CD14-positive monocyte (primary cell): ENCODE measurements around the gene MYBPHL. TPM values are rescaled to one million over a fixed set of nuclear protein-coding genes. Genes with fewer than 3 reads are reported as not detected.
A peak's percentile ranks its signal among the peaks of the same experiment; 100 is the strongest.

Source experiments
- DNase-seq, 3 donors: peaks; one replicate each; pipeline ENCODE4 v3.0.0-alpha.2; 2011 to 2022
- H2AFZ ChIP-seq: 2 replicates; pipeline ENCODE4 v1.6.0; 2012; ENCODE audit warnings: mild to moderate bottlenecking, low read depth, low read length, inconsistent platforms; ENCODE audit not compliant: insufficient read depth, poor library complexity, severe bottlenecking
- H3K27ac ChIP-seq, 2 donors: 1 replicate in 1 of 2; 2 replicates in 1 of 2; pipeline ENCODE4 v1.5.1; 2012 to 2013; ENCODE audit warnings: low read length in 2 of 2, control low read depth in 1 of 2, inconsistent platforms in 1 of 2, low read depth in 1 of 2, mild to moderate bottlenecking in 1 of 2
- H3K27me3 ChIP-seq, 2 donors: one replicate each; pipeline versions ENCODE4 v1.6.0 to v1.6.1; 2011 to 2013; ENCODE audit warnings: low read length in 2 of 2; ENCODE audit not compliant: control insufficient read depth in 2 of 2, insufficient read depth in 2 of 2
- H3K36me3 ChIP-seq, 2 donors: replicated peaks in 1 of 2; 1 replicate in 1 of 2; 2 replicates in 1 of 2; pipeline versions ENCODE4 v1.5.1 to v1.6.1; 2012 to 2013; ENCODE audit warnings: low read length in 2 of 2, control low read depth in 1 of 2, inconsistent platforms in 1 of 2, mild to moderate bottlenecking in 1 of 2; ENCODE audit not compliant: insufficient read depth in 2 of 2, control insufficient read depth in 1 of 2
- H3K4me1 ChIP-seq, 2 donors: 1 replicate in 1 of 2; 2 replicates in 1 of 2; pipeline versions ENCODE4 v1.5.1 to v1.6.1; 2012 to 2013; ENCODE audit warnings: low read length in 2 of 2, control low read depth in 1 of 2, inconsistent platforms in 1 of 2, mild to moderate bottlenecking in 1 of 2, moderate library complexity in 1 of 2; ENCODE audit not compliant: insufficient read depth in 2 of 2, control insufficient read depth in 1 of 2
- H3K4me2 ChIP-seq: replicated peaks from 2 replicates; pipeline ENCODE3; 2012; ENCODE audit warnings: low read length, moderate library complexity, mild to moderate bottlenecking; ENCODE audit not compliant: poor library complexity, severe bottlenecking; ENCODE audit errors: extremely low read depth
- H3K4me3 ChIP-seq, 3 experiments: fragments of 200-600 bp in 1 of 3; sonication (generic) in 1 of 3; replicated peaks in 1 of 3; 1 replicate in 2 of 3; 2 replicates in 1 of 3; pipeline ENCODE4 v1.5.1; 2011 to 2013; ENCODE audit warnings: low read length in 3 of 3, mild to moderate bottlenecking in 3 of 3, control low read depth in 2 of 3, low read depth in 2 of 3, inconsistent platforms in 1 of 3, moderate library complexity in 1 of 3
- H3K79me2 ChIP-seq: 2 replicates; pipeline ENCODE4 v1.6.0; 2012; ENCODE audit warnings: mild to moderate bottlenecking, control low read depth, inconsistent platforms, low read length, moderate library complexity; ENCODE audit not compliant: insufficient read depth
- H3K9ac ChIP-seq: 2 replicates; pipeline ENCODE4 v1.6.0; 2017; ENCODE audit warnings: low read length, mild to moderate bottlenecking; ENCODE audit not compliant: insufficient read depth, poor library complexity, severe bottlenecking
- H3K9me3 ChIP-seq, 2 donors: replicated peaks in 1 of 2; 1 replicate in 1 of 2; 2 replicates in 1 of 2; pipeline versions ENCODE4 v1.5.1 to v1.6.1; 2012 to 2013; ENCODE audit warnings: low read length in 2 of 2, control low read depth in 1 of 2; ENCODE audit not compliant: control insufficient read depth in 1 of 2, insufficient read depth in 1 of 2
- H4K20me1 ChIP-seq: 2 replicates; pipeline ENCODE4 v1.6.0; 2012; ENCODE audit warnings: mild to moderate bottlenecking, low read length, control low read depth, moderate library complexity; ENCODE audit not compliant: insufficient read depth
- H3K27ac Mint-ChIP-seq, 7 donors: one replicate each; pipeline ENCODE4 v1.8.0; 2020; ENCODE audit warnings: mild to moderate bottlenecking in 7 of 7, mixed read lengths in 7 of 7, moderate library complexity in 6 of 7, inconsistent platforms in 2 of 7
- H3K27me3 Mint-ChIP-seq, 3 donors: one replicate each; pipeline ENCODE4 v1.8.0; 2021 to 2022; ENCODE audit warnings: low read depth in 3 of 3, mild to moderate bottlenecking in 3 of 3, mixed read lengths in 3 of 3, moderate library complexity in 3 of 3, inconsistent platforms in 1 of 3
- H3K36me3 Mint-ChIP-seq, 2 donors: one replicate each; pipeline ENCODE4 v1.8.0; 2020; ENCODE audit warnings: mixed read lengths in 2 of 2, inconsistent platforms in 1 of 2, mild to moderate bottlenecking in 1 of 2
- H3K4me1 Mint-ChIP-seq: one replicate; pipeline ENCODE4 v1.8.0; 2020; ENCODE audit warnings: mild to moderate bottlenecking, mixed read lengths
- H3K4me3 Mint-ChIP-seq, 2 donors: one replicate each; pipeline ENCODE4 v1.8.0; 2020; ENCODE audit warnings: mild to moderate bottlenecking in 2 of 2, mixed read lengths in 2 of 2, moderate library complexity in 1 of 2
- H3K9me3 Mint-ChIP-seq, 7 donors: one replicate each; pipeline ENCODE4 v1.8.0; 2020 to 2022; ENCODE audit warnings: mixed read lengths in 7 of 7, mild to moderate bottlenecking in 6 of 7, moderate library complexity in 6 of 7, inconsistent platforms in 2 of 7
- CTCF ChIP-seq: fragments of 200-600 bp; IDR thresholded peaks from one replicate; pipeline ENCODE4 v1.8.0; 2022; ENCODE audit warnings: antibody characterized with exemption, mild to moderate bottlenecking
- WGBS: methylation state at CpG from one replicate; pipeline ENCODE4 v1.1.5; 2013; ENCODE audit warnings: missing lambda C conversion rate; ENCODE audit not compliant: insufficient coverage; 5-methylcytosine and 5-hydroxymethylcytosine counted together
- intact Hi-C, 2 donors: fragments of 100-400 bp; cut with micrococcal nuclease; formaldehyde crosslinking; loops; one replicate each; pipeline versions ENCODE4 v1.15.0 to v1.15.1; 2023
- polyA plus RNA-seq, 3 donors: library from polyadenylated mRNA; depleted of rRNA in 1 of 3; unstranded in 2 of 3; stranded (reverse) in 1 of 3; fragments of 300-500 nt in 2 of 3; fragments of >200 nt in 1 of 3; fragmentation: Illumina TruSeq in 2 of 3; gene quantifications; 1 replicate in 2 of 3; 2 replicates in 1 of 3; pipeline ENCODE4 v1.2.3, GENCODE V29; 2012 to 2021

The MYBPHL gene
- polyA plus RNA-seq, 3 donors = 0.13 TPM; not detected in 2

- H3K27ac ChIP-seq = no peak overlapping the region
- H3K9ac ChIP-seq = no peak overlapping the region
- H4K20me1 ChIP-seq = peaks cover 3% of the 10 kb centered on the region
- H3K4me1 ChIP-seq = no peaks in the 10 kb centered on the region
- H3K4me2 ChIP-seq = no peak overlapping the region
- Mint-ChIP-seq H3K9me3 (no peaks in the 10 kb centered on the region), H3K4me1 (no peaks in the 10 kb centered on the region), H3K27me3 (peaks cover 0 to 3% (median 0%) of the 10 kb centered on the region in 3 donors), H3K27ac (no peak overlapping the region), H3K4me3 (no peak overlapping the region), H3K36me3 (peaks cover 83 to 93% of the 10 kb centered on the region in 2 donors)
- no peak overlapping the region for H3K4me3 ChIP-seq
- 100% methylated on average over 2 of the region's 6 CpGs for WGBS
- DNase-seq = no peak
- no peaks in the 10 kb centered on the region for H3K79me2 ChIP-seq
- no peak overlapping the region for H2AFZ ChIP-seq
- TF ChIP-seq CTCF = no peak
- no peaks in the 10 kb centered on the region for H3K9me3 ChIP-seq
- H3K36me3 ChIP-seq = peaks cover 86 to 100% of the 10 kb centered on the region in 2 donors
- no peaks in the 10 kb centered on the region for H3K27me3 ChIP-seq
- intact Hi-C loops = no loop called here
Measured at GRCh38 chr1:109347511-109347910, 40.7 kb upstream of the MYBPHL start.

- WGBS = 100% methylated on average over 3 of the region's 9 CpGs
Measured at GRCh38 chr1:109341944-109342930, 35.4 kb upstream of the MYBPHL start.

More at GRCh38 chr1:109341944-109342930, 35.4 kb upstream of the MYBPHL start:
- Histone ChIP-seq H3K9me3 (no peaks in the 10 kb centered on the region), H3K36me3 (peaks cover 86 to 100% of the 10 kb centered on the region in 2 donors), H3K4me1 (no peaks in the 10 kb centered on the region), H3K27me3 (no peaks in the 10 kb centered on the region), H4K20me1 (no peaks in the 10 kb centered on the region), H3K27ac (no peak overlapping the region), H3K4me3 (no peak overlapping the region), H3K9ac (no peak overlapping the region), H3K4me2 (no peak overlapping the region), H2AFZ (no peak overlapping the region), H3K79me2 (no peaks in the 10 kb centered on the region)
- peak overlapping the region in 2 of 7 donors; percentile 22 to 43 for H3K27ac Mint-ChIP-seq
- peaks cover 87 to 96% of the 10 kb centered on the region in 2 donors for H3K36me3 Mint-ChIP-seq
- DNase-seq = no peak
- H3K4me1 Mint-ChIP-seq = no peaks in the 10 kb centered on the region
- TF ChIP-seq CTCF = no peak
- H3K27me3 Mint-ChIP-seq = no peaks in the 10 kb centered on the region
- H3K9me3 Mint-ChIP-seq = no peaks in the 10 kb centered on the region
- H3K4me3 Mint-ChIP-seq = no peak overlapping the region
- intact Hi-C loops = no loop called here
